Endothelial cell of umbilical vein (primary cell): Measurements from ENCODE around the gene BCAP31. TPM values are rescaled to one million over a fixed set of nuclear protein-coding genes. Genes with fewer than 3 reads are reported as not detected.

Source experiments
- BruUV-seq: library from RNA; stranded (reverse); fragments of 400-500 nt; replicated peaks from 2 replicates; lab custom pipeline; 2021; lab: Mats Ljungman, UMichigan
- CTCF ChIA-PET: fragments of 300-600, 350-600 bp; sonication (Branson Sonifier 250); formaldehyde crosslinking; loops from one replicate; lab custom pipeline; 2021; ENCODE audit warnings: antibody characterized with exemption, inconsistent platforms; lab: Charles Lee
- POLR2A ChIA-PET: fragments of 300-600, 350-600 bp; sonication (Branson Sonifier 250); formaldehyde crosslinking; loops from one replicate; lab custom pipeline; 2021; ENCODE audit warnings: antibody characterized with exemption, inconsistent platforms; lab: Charles Lee
- DNase-seq: peaks from one replicate; pipeline ENCODE4 v3.0.0-alpha.2; 2011; ENCODE audit warnings: low read depth, low spot score
- FAIRE-seq: peaks from 2 replicates; lab custom pipeline; 2011; peaks lifted over from hg19 to GRCh38; lab: Jason Lieb, UNC
- H2AFZ ChIP-seq: 2 replicates; pipeline ENCODE4 v1.6.0; 2012; ENCODE audit warnings: low read depth, low read length, control low read depth, inconsistent platforms
- H3K27ac ChIP-seq: 2 replicates; pipeline ENCODE4 v1.5.1; 2011; ENCODE audit warnings: low read depth, mild to moderate bottlenecking, control low read depth, low read length, moderate library complexity; ENCODE audit not compliant: insufficient read depth
- H3K27me3 ChIP-seq, 2 experiments: 2 replicates each; pipeline versions ENCODE4 v1.6.0 to v1.6.1; 2011; ENCODE audit warnings: low read length in 2 of 2, mixed read lengths in 1 of 2; ENCODE audit not compliant: control insufficient read depth in 2 of 2, insufficient read depth in 2 of 2
- H3K36me3 ChIP-seq, 2 experiments: 2 replicates in 1 of 2; 3 replicates in 1 of 2; pipeline ENCODE4 v1.5.1; 2011; ENCODE audit warnings: low read length in 2 of 2, mild to moderate bottlenecking in 1 of 2, moderate library complexity in 1 of 2; ENCODE audit not compliant: control insufficient read depth in 2 of 2, insufficient read depth in 2 of 2; ENCODE audit errors: extremely low read depth in 1 of 2
- H3K4me1 ChIP-seq: 3 replicates; pipeline ENCODE4 v1.5.1; 2011; ENCODE audit warnings: mild to moderate bottlenecking, low read length; ENCODE audit not compliant: control insufficient read depth, insufficient read depth; ENCODE audit errors: extremely low read depth
- H3K4me2 ChIP-seq: 2 replicates; pipeline ENCODE4 v1.6.1; 2011; ENCODE audit warnings: low read length, control low read depth, mixed read lengths; ENCODE audit not compliant: insufficient read depth
- H3K4me3 ChIP-seq, 3 experiments: fragments of 200-600 bp in 1 of 3; sonication (generic), shearing (Covaris generic) in 1 of 3; replicated peaks in 1 of 3; 2 replicates each; pipeline ENCODE4 v1.5.1; 2011 to 2016; ENCODE audit warnings: control low read depth in 3 of 3, low read length in 3 of 3, mild to moderate bottlenecking in 2 of 3, inconsistent platforms in 1 of 3, low read depth in 1 of 3, moderate library complexity in 1 of 3; ENCODE audit not compliant: insufficient read depth in 1 of 3
- H3K79me2 ChIP-seq: 2 replicates; pipeline ENCODE4 v1.6.0; 2012; ENCODE audit warnings: low read length, inconsistent platforms; ENCODE audit not compliant: control insufficient read depth, insufficient read depth
- H3K9ac ChIP-seq: replicated peaks from 2 replicates; pipeline ENCODE3; 2011; ENCODE audit warnings: low read length, control low read depth; ENCODE audit not compliant: insufficient read depth; ENCODE audit errors: extremely low read depth
- H3K9me1 ChIP-seq: replicated peaks from 3 replicates; pipeline ENCODE4 v1.6.0; 2011; ENCODE audit warnings: mild to moderate bottlenecking, low read length; ENCODE audit not compliant: control insufficient read depth, insufficient read depth; ENCODE audit errors: extremely low read depth
- H3K9me3 ChIP-seq: replicated peaks from 2 replicates; pipeline ENCODE4 v1.5.1; 2012; ENCODE audit warnings: low read length, inconsistent platforms; ENCODE audit not compliant: control insufficient read depth, insufficient read depth
- H4K20me1 ChIP-seq: replicated peaks from 2 replicates; pipeline ENCODE3; 2011; ENCODE audit warnings: mild to moderate bottlenecking, low read length; ENCODE audit not compliant: control insufficient read depth, insufficient read depth; ENCODE audit errors: extremely low read depth
- EZH2 ChIP-seq: IDR thresholded peaks from 2 replicates; pipeline ENCODE4 v1.6.1; 2012; ENCODE audit warnings: borderline replicate concordance, low read depth, mild to moderate bottlenecking, moderate library complexity, low read length, inconsistent platforms; ENCODE audit not compliant: severe bottlenecking
- FOS ChIP-seq: IDR thresholded peaks from 2 replicates; pipeline ENCODE4 v1.6.1; 2011; ENCODE audit warnings: mild to moderate bottlenecking, low read length, moderate library complexity, borderline replicate concordance; ENCODE audit not compliant: insufficient read depth
- GATA2 ChIP-seq: IDR thresholded peaks from 2 replicates; pipeline ENCODE4 v1.7.0; 2011; ENCODE audit warnings: low read depth, mild to moderate bottlenecking, moderate library complexity, mixed read lengths, low read length; ENCODE audit not compliant: insufficient read length, insufficient read depth
- JUN ChIP-seq: IDR thresholded peaks from 2 replicates; pipeline ENCODE4 v1.6.1; 2011; ENCODE audit warnings: borderline replicate concordance, low read depth; ENCODE audit not compliant: insufficient read length, insufficient read depth
- MYC ChIP-seq: IDR thresholded peaks from one replicate; pipeline ENCODE4 v1.6.1; 2011; ENCODE audit warnings: mild to moderate bottlenecking, low read depth, low read length
- POLR2A ChIP-seq: IDR thresholded peaks from 2 replicates; pipeline ENCODE4 v1.6.1; 2012; ENCODE audit warnings: low read depth, mild to moderate bottlenecking, control low read depth, low read length
- POLR2AphosphoS5 ChIP-seq: IDR thresholded peaks from 2 replicates; pipeline ENCODE4 v1.6.1; 2012; ENCODE audit warnings: low read depth, mild to moderate bottlenecking, control low read depth, low read length, moderate library complexity; ENCODE audit not compliant: insufficient read depth
- dilution Hi-C: fragments of 300-500 bp; cut with MboI; formaldehyde crosslinking; loops from one replicate; pipeline ENCODE4 v1.15.0; 2019; ENCODE audit warnings: low sequenced_read_pairs; ENCODE audit not compliant: extremely low pct_ligation_motif_present
- intact Hi-C: fragments of 100-400 bp; cut with micrococcal nuclease; formaldehyde crosslinking; loops from one replicate; pipeline ENCODE4 v1.10.0; 2022
- polyA plus RNA-seq, 4 experiments: library from polyadenylated mRNA; depleted of rRNA in 3 of 4; stranded (reverse) in 3 of 4; unstranded in 1 of 4; fragments of >200 nt; gene quantifications; 2 replicates each; pipeline versions ENCODE4 v1.2.1 to v1.2.3, GENCODE V29; 2011 to 2012; ENCODE audit warnings: missing spikeins in 1 of 4
- total RNA-seq: library from RNA; stranded (reverse); gene quantifications from 2 replicates; pipeline ENCODE4 v1.2.3, GENCODE V29; 2021
- TF ChIP-seq, protein P1 (sequence below), 2 donors: IDR thresholded peaks; 1 replicate in 1 of 2; 2 replicates in 1 of 2; pipeline ENCODE4 v1.5.1; 2011; ENCODE audit warnings: low read length in 2 of 2, mild to moderate bottlenecking in 2 of 2, moderate library complexity in 2 of 2, control low read depth in 1 of 2, inconsistent platforms in 1 of 2, low read depth in 1 of 2; ENCODE audit not compliant: insufficient read depth in 1 of 2; ENCODE audit errors: extremely low read depth in 1 of 2
- TF ChIP-seq, protein P2 (sequence below): IDR thresholded peaks from 2 replicates; pipeline ENCODE4 v1.6.1; 2011; ENCODE audit not compliant: insufficient read depth, insufficient read length

BCAP31 gene
- total and polyA plus RNA-seq, 2 donors (not counting 3 experiments of a cell fraction or from before 2014, with no cell fraction given), result 169 to 203 TPM

DNA sequence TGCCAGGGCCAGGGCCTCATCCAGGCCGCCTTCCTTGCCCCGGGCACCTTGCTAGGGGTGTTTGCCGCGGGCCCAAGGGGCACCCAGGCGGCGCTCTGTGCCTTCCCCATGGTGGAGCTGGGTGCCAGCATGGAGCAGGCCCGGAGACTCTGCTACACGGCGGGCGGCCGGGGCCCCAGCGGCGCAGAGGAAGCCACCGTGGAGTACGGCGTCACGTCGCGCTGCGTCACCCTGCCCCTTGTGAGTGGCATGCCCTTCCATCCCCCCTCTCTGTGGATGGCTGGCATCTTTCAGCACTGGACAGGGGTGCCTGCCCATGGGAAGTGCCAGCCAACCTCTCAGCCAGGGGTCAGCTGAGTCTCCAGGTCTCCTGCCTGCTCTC lies 43.5 kb upstream of the BCAP31 start:
- ChIA-PET POLR2A (no interaction called here), CTCF (interaction anchor here (1.3 kb wide), 1 partner anchor 12 kb away, joined by 3 read pairs; no protein-coding TSS in a partner anchor)
- Histone ChIP-seq H3K27me3 (no peaks in the 10 kb centered on the region), H3K4me2 (no peak overlapping the region), H3K36me3 (peaks cover 0 to 15% of the 10 kb centered on the region in 2 experiments), H3K4me3 (no peak overlapping the region), H3K79me2 (no peaks in the 10 kb centered on the region), H3K27ac (no peak overlapping the region), H3K9me3 (no peaks in the 10 kb centered on the region), H3K9ac (no peak overlapping the region), H3K4me1 (peaks cover 20% of the 10 kb centered on the region), H3K9me1 (no peaks in the 10 kb centered on the region), H2AFZ (no peak overlapping the region), H4K20me1 (no peaks in the 10 kb centered on the region)
- DNase-seq, result no peak
- no TSS peak for BruUV-seq
- no peak for TF ChIP-seq JUN
- dilution Hi-C loops, result no loop called here
- intact Hi-C loops, result loop anchor here (10.0 kb wide), 1 partner anchor 277 kb away; no protein-coding TSS in a partner anchor
- no peak for FAIRE-seq

DNA sequence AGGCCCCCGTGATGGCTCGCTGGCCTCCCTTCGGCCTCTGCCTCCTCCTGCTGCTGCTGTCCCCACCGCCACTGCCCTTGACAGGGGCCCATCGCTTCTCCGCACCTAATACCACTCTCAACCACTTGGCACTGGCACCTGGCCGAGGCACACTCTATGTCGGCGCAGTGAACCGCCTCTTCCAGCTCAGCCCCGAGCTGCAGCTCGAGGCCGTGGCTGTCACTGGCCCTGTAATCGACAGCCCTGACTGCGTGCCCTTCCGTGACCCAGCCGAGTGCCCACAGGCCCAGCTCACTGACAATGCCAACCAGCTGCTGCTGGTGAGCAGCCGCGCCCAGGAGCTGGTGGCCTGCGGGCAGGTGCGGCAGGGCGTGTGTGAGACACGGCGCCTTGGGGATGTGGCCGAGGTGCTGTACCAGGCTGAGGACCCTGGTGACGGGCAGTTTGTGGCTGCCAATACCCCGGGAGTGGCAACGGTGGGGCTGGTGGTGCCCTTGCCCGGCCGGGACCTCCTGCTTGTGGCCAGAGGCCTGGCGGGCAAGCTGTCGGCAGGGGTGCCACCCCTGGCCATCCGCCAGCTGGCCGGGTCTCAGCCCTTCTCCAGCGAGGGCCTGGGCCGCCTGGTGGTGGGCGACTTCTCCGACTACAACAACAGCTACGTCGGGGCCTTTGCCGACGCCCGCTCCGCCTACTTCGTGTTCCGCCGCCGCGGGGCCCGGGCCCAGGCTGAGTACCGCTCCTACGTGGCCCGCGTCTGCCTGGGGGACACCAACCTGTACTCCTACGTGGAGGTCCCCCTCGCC lies 42.9 kb upstream of the BCAP31 start:
- ChIA-PET POLR2A (no interaction called here), CTCF (interaction anchor here (1.3 to 4.6 kb wide), 2 partner anchors 12 to 182 kb away, joined by 3 to 68 read pairs; no protein-coding TSS in a partner anchor)
- no peaks in the 10 kb centered on the region for H4K20me1 ChIP-seq
- H2AFZ ChIP-seq, result no peak overlapping the region
- H3K79me2 ChIP-seq, result no peaks in the 10 kb centered on the region
- no peak overlapping the region for H3K9ac ChIP-seq
- no peak for DNase-seq
- TF ChIP-seq FOS, result no peak
- TF ChIP-seq MYC, result no peak
- TF ChIP-seq GATA2, result no peak
- TF ChIP-seq, protein P1, sequence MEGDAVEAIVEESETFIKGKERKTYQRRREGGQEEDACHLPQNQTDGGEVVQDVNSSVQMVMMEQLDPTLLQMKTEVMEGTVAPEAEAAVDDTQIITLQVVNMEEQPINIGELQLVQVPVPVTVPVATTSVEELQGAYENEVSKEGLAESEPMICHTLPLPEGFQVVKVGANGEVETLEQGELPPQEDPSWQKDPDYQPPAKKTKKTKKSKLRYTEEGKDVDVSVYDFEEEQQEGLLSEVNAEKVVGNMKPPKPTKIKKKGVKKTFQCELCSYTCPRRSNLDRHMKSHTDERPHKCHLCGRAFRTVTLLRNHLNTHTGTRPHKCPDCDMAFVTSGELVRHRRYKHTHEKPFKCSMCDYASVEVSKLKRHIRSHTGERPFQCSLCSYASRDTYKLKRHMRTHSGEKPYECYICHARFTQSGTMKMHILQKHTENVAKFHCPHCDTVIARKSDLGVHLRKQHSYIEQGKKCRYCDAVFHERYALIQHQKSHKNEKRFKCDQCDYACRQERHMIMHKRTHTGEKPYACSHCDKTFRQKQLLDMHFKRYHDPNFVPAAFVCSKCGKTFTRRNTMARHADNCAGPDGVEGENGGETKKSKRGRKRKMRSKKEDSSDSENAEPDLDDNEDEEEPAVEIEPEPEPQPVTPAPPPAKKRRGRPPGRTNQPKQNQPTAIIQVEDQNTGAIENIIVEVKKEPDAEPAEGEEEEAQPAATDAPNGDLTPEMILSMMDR (IDR thresholded peaks at IDR 0.05; ENCODE audit: extremely low read depth in 1 of 2, insufficient read depth in 1 of 2, low read depth in 1 of 2, low read length in 2 of 2), result no peak
- TF ChIP-seq POLR2A, result no peak
- TF ChIP-seq EZH2, result no peak
- TF ChIP-seq JUN, result no peak
- TF ChIP-seq, protein P2, sequence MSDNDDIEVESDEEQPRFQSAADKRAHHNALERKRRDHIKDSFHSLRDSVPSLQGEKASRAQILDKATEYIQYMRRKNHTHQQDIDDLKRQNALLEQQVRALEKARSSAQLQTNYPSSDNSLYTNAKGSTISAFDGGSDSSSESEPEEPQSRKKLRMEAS, result no peak
- no peak for TF ChIP-seq POLR2AphosphoS5
- no peak for FAIRE-seq
- no peak overlapping the region for H3K4me3 ChIP-seq
- intact Hi-C loops, result loop anchor here (10.0 kb wide), 1 partner anchor 278 kb away; no protein-coding TSS in a partner anchor
- no peaks in the 10 kb centered on the region for H3K27me3 ChIP-seq
- peaks cover 20% of the 10 kb centered on the region for H3K4me1 ChIP-seq
- no peaks in the 10 kb centered on the region for H3K9me1 ChIP-seq
- dilution Hi-C loops, result no loop called here
- H3K36me3 ChIP-seq, result peaks cover 0 to 13% of the 10 kb centered on the region in 2 experiments
- H3K9me3 ChIP-seq, result no peaks in the 10 kb centered on the region
- BruUV-seq, result no TSS peak
- no peak overlapping the region for H3K27ac ChIP-seq
- no peak overlapping the region for H3K4me2 ChIP-seq
